Activated T-helper 1 cell treated with anti-CD3 and anti-CD28 coated beads, Interleukin-12 subunit alpha, Interleukin-12 subunit beta, Interleukin-2, Interleukin-4 antibody, amounts not matched to agents 30 ng/mL and 10 ng/mL and 1 ng/mL, durations not matched to agents 14 hours and 24 hours and 36 hours (primary cell): Measurements from ENCODE around the gene HOXA4. TPM values are rescaled to one million over a fixed set of nuclear protein-coding genes. Genes with fewer than 3 reads are reported as not detected.

ENCODE experiments used
- DNase-seq: peaks from one replicate; pipeline ENCODE4 v3.0.0; 2021; ENCODE audit warnings: low spot score
- H3K27ac Mint-ChIP-seq: one replicate; pipeline ENCODE4 v1.8.0; 2021; ENCODE audit warnings: mild to moderate bottlenecking, mixed read lengths
- H3K27me3 Mint-ChIP-seq: one replicate; pipeline ENCODE4 v1.8.0; 2022; ENCODE audit warnings: mild to moderate bottlenecking, moderate library complexity, mixed read lengths; ENCODE audit not compliant: insufficient read depth
- H3K36me3 Mint-ChIP-seq: one replicate; pipeline ENCODE4 v1.8.0; 2021; ENCODE audit warnings: low read depth, mixed read lengths
- H3K4me1 Mint-ChIP-seq: one replicate; pipeline ENCODE4 v1.8.0; 2021; ENCODE audit warnings: low read depth, mixed read lengths
- H3K4me3 Mint-ChIP-seq: one replicate; pipeline ENCODE4 v1.8.0; 2021; ENCODE audit warnings: mild to moderate bottlenecking, moderate library complexity, mixed read lengths
- H3K9me3 Mint-ChIP-seq: one replicate; pipeline ENCODE4 v1.8.0; 2021; ENCODE audit warnings: mixed read lengths
- intact Hi-C: fragments of 100-400 bp; cut with micrococcal nuclease; formaldehyde crosslinking; loops from one replicate; pipeline ENCODE4 v1.15.1; 2024
- total RNA-seq: library from RNA; stranded (reverse); gene quantifications from 2 replicates; pipeline ENCODE4 v1.2.3, GENCODE V29; 2022

The HOXA4 gene
- total RNA-seq, 1 donor from 2014 or later, result not detected

GRCh38 chr7:27100694-27101170 is 29.8 kb downstream of the HOXA4 start:
- Mint-ChIP-seq H3K4me3 (no peak overlapping the region), H3K4me1 (peaks cover 20% of the 10 kb centered on the region), H3K27me3 (peaks cover 74% of the 10 kb centered on the region), H3K36me3 (peaks cover 3% of the 10 kb centered on the region), H3K9me3 (no peaks in the 10 kb centered on the region), H3K27ac (no peak overlapping the region)
- DNase-seq, result no peak
- intact Hi-C loops, result no loop called here

GRCh38 chr7:27099453-27100370 is 30.8 kb downstream of the HOXA4 start:
- H3K9me3 Mint-ChIP-seq, result no peaks in the 10 kb centered on the region
- peaks cover 78% of the 10 kb centered on the region for H3K27me3 Mint-ChIP-seq
- intact Hi-C loops, result loop anchor here (5.0 kb wide), 3 partner anchors 53 to 143 kb away; partner anchors contain the start of genes EVX1, HOXA13 and HOXA3

GRCh38 chr7:27098578-27099451 is 31.7 kb downstream of the HOXA4 start:
- Mint-ChIP-seq H3K27me3 (peaks cover 81% of the 10 kb centered on the region), H3K9me3 (no peaks in the 10 kb centered on the region), H3K4me3 (no peak overlapping the region), H3K27ac (no peak overlapping the region), H3K4me1 (peaks cover 29% of the 10 kb centered on the region), H3K36me3 (peaks cover 3% of the 10 kb centered on the region)
- intact Hi-C loops, result loop anchor here (5.0 kb wide), 3 partner anchors 53 to 143 kb away; partner anchors contain the start of genes EVX1, HOXA13 and HOXA3
- no peak for DNase-seq

More at GRCh38 chr7:27099453-27100370, 30.8 kb downstream of the HOXA4 start:
- H3K27ac Mint-ChIP-seq, result no peak overlapping the region
- peaks cover 26% of the 10 kb centered on the region for H3K4me1 Mint-ChIP-seq
- H3K36me3 Mint-ChIP-seq, result peaks cover 3% of the 10 kb centered on the region
- no peak overlapping the region for H3K4me3 Mint-ChIP-seq
- no peak for DNase-seq

- peak overlapping the region; percentile 85 for H3K4me3 Mint-ChIP-seq
- intact Hi-C loops, result loop anchor here (2.0 to 5.0 kb wide), 7 partner anchors 37 to 1235 kb away; partner anchors contain the start of genes EVX1, HOXA13, HOXA3 and SKAP2
- H3K27me3 Mint-ChIP-seq, result peaks cover 76% of the 10 kb centered on the region
- no peaks in the 10 kb centered on the region for H3K9me3 Mint-ChIP-seq
- H3K4me1 Mint-ChIP-seq, result peaks cover 25% of the 10 kb centered on the region
- no peak for DNase-seq
- peaks cover 3% of the 10 kb centered on the region for H3K36me3 Mint-ChIP-seq
- H3K27ac Mint-ChIP-seq, result no peak overlapping the region
Observed at GRCh38 chr7:27097686-27098577, 32.6 kb downstream of the HOXA4 start.

- H3K4me3 Mint-ChIP-seq, result peak overlapping the region; percentile 85
- H3K27ac Mint-ChIP-seq, result peak overlapping the region; percentile 67
- intact Hi-C loops, result loop anchor here (2.0 to 5.0 kb wide), 7 partner anchors 38 to 1234 kb away; partner anchors contain the start of genes EVX1, HOXA13, HOXA3 and SKAP2
- no peak for DNase-seq
- peaks cover 3% of the 10 kb centered on the region for H3K36me3 Mint-ChIP-seq
- H3K4me1 Mint-ChIP-seq, result peaks cover 18% of the 10 kb centered on the region
- peaks cover 76% of the 10 kb centered on the region for H3K27me3 Mint-ChIP-seq
- H3K9me3 Mint-ChIP-seq, result no peaks in the 10 kb centered on the region
Observed at GRCh38 chr7:27096768-27097514, 33.6 kb downstream of the HOXA4 start.

GRCh38 chr7:27095897-27096767 is 34.4 kb downstream of the HOXA4 start, which contains the start of gene HOXA1:
TSS of gene HOXA1 (minus strand) at chr7:27096000. CDS start at chr7:27095912, 88 bp downstream.
- H3K36me3 Mint-ChIP-seq, result peaks cover 3% of the 10 kb centered on the region
- no peaks in the 10 kb centered on the region for H3K9me3 Mint-ChIP-seq
- intact Hi-C loops, result loop anchor here (2.0 to 5.0 kb wide), 7 partner anchors 39 to 1233 kb away; partner anchors contain the start of genes EVX1, HOXA13, HOXA3 and SKAP2
- peaks cover 76% of the 10 kb centered on the region for H3K27me3 Mint-ChIP-seq
- H3K27ac Mint-ChIP-seq, result peak within 1 kb of the TSS; percentile 73
- peak within 1 kb of the TSS; percentile 85 for H3K4me3 Mint-ChIP-seq
- peak; percentile 48 for DNase-seq
- H3K4me1 Mint-ChIP-seq, result peaks cover 18% of the 10 kb centered on the region

- peaks cover 18% of the 10 kb centered on the region for H3K4me1 Mint-ChIP-seq
- H3K27ac Mint-ChIP-seq, result peak overlapping the region; percentile 73
- H3K9me3 Mint-ChIP-seq, result no peaks in the 10 kb centered on the region
- H3K4me3 Mint-ChIP-seq, result peak overlapping the region; percentile 85
- peaks cover 3% of the 10 kb centered on the region for H3K36me3 Mint-ChIP-seq
- peaks cover 77% of the 10 kb centered on the region for H3K27me3 Mint-ChIP-seq
- no peak for DNase-seq
- intact Hi-C loops, result loop anchor here (5.0 kb wide), 3 partner anchors 57 to 147 kb away; partner anchors contain the start of genes EVX1, HOXA13 and HOXA3
Observed at GRCh38 chr7:27095050-27095896, 35.3 kb downstream of the HOXA4 start.

- H3K9me3 Mint-ChIP-seq, result no peaks in the 10 kb centered on the region
- intact Hi-C loops, result loop anchor here (5.0 kb wide), 3 partner anchors 58 to 148 kb away; partner anchors contain the start of genes EVX1, HOXA13 and HOXA3
- peaks cover 3% of the 10 kb centered on the region for H3K36me3 Mint-ChIP-seq
- no peak overlapping the region for H3K27ac Mint-ChIP-seq
- peaks cover 18% of the 10 kb centered on the region for H3K4me1 Mint-ChIP-seq
- H3K27me3 Mint-ChIP-seq, result peaks cover 77% of the 10 kb centered on the region
- DNase-seq, result no peak
- H3K4me3 Mint-ChIP-seq, result peak overlapping the region; percentile 85
Observed at GRCh38 chr7:27094304-27095049, 36.1 kb downstream of the HOXA4 start.

- no peaks in the 10 kb centered on the region for H3K9me3 Mint-ChIP-seq
- no peak overlapping the region for H3K27ac Mint-ChIP-seq
- DNase-seq, result no peak
- H3K4me3 Mint-ChIP-seq, result no peak overlapping the region
- H3K4me1 Mint-ChIP-seq, result peaks cover 18% of the 10 kb centered on the region
- intact Hi-C loops, result no loop called here
- no peaks in the 10 kb centered on the region for H3K36me3 Mint-ChIP-seq
- peaks cover 77% of the 10 kb centered on the region for H3K27me3 Mint-ChIP-seq
Observed at GRCh38 chr7:27093184-27093895, 37.2 kb downstream of the HOXA4 start.
